ENCODE measurements around the gene SCD.

DNA sequence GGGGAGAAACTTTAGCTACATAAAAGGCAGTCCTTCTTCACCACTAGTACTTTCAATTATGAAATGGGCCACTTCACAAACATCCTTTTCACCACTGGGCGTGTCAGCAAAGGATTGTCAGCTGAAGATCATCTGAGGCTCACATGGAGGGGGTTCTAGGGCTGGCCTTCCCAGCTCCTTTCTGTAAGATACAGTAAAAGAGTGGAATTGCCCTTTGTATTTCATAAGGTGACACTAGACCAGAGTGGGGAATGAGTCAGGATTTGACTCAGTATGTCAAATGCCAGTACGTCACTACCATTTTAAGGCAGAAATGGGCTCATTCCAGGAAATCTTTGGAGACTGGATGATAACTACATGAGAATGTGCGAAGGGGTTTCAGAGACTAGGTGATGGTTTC, 39.3 kb upstream of the SCD start:
- TF ChIP-seq, protein P1, sequence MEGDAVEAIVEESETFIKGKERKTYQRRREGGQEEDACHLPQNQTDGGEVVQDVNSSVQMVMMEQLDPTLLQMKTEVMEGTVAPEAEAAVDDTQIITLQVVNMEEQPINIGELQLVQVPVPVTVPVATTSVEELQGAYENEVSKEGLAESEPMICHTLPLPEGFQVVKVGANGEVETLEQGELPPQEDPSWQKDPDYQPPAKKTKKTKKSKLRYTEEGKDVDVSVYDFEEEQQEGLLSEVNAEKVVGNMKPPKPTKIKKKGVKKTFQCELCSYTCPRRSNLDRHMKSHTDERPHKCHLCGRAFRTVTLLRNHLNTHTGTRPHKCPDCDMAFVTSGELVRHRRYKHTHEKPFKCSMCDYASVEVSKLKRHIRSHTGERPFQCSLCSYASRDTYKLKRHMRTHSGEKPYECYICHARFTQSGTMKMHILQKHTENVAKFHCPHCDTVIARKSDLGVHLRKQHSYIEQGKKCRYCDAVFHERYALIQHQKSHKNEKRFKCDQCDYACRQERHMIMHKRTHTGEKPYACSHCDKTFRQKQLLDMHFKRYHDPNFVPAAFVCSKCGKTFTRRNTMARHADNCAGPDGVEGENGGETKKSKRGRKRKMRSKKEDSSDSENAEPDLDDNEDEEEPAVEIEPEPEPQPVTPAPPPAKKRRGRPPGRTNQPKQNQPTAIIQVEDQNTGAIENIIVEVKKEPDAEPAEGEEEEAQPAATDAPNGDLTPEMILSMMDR (IDR thresholded peaks at IDR 0.05), result no peak
- no peak for TF ChIP-seq POLR2A (IDR thresholded peaks at IDR 0.05)
